GM23338 (cell line): ENCODE data around the gene GALNT6. TPM values are rescaled to one million over a fixed set of nuclear protein-coding genes. Genes with fewer than 3 reads are reported as not detected.
A peak's percentile ranks its signal among the peaks of the same experiment; 100 is the strongest.

Experiments
- ATAC-seq: fragments of 200-7000 bp; cut with Tn5 transposase; 3 replicates; pipeline ENCODE4 v1.9.1; 2020
- DNase-seq: peaks from one replicate; pipeline ENCODE4 v3.0.0-alpha.2; 2015; ENCODE audit warnings: low spot score
- H2AFZ ChIP-seq: fragments of 200-600 bp; sonication (generic); 2 replicates; pipeline ENCODE4 v1.8.0; 2016; ENCODE audit warnings: antibody characterized with exemption, mild to moderate bottlenecking, moderate library complexity
- H3F3A ChIP-seq: fragments of 200-600 bp; sonication (generic); replicated peaks from 2 replicates; pipeline ENCODE4 v1.8.0; 2017; ENCODE audit warnings: antibody characterized with exemption, mixed run types, low read depth
- H3K27ac ChIP-seq: fragments of 200-600 bp; sonication (generic); 2 replicates; pipeline ENCODE4 v1.6.1; 2016; ENCODE audit warnings: low read depth
- H3K27me3 ChIP-seq: fragments of 200-600 bp; sonication (generic); 2 replicates; pipeline ENCODE4 v1.8.0; 2016; ENCODE audit warnings: mild to moderate bottlenecking, mixed run types, moderate library complexity; ENCODE audit not compliant: insufficient read depth
- H3K36me3 ChIP-seq: fragments of 200-600 bp; sonication (generic); 2 replicates; pipeline ENCODE4 v1.8.0; 2016; ENCODE audit warnings: mild to moderate bottlenecking; ENCODE audit not compliant: insufficient read depth
- H3K4me1 ChIP-seq: fragments of 200-600 bp; sonication (generic); 2 replicates; pipeline ENCODE4 v1.8.0; 2016; ENCODE audit warnings: mild to moderate bottlenecking, moderate library complexity; ENCODE audit not compliant: insufficient read depth
- H3K4me2 ChIP-seq: fragments of 200-600 bp; sonication (generic); 2 replicates; pipeline ENCODE4 v1.7.1; 2017; ENCODE audit warnings: mixed run types
- H3K4me3 ChIP-seq: fragments of 200-600 bp; sonication (generic); 2 replicates; pipeline ENCODE4 v1.6.1; 2016; ENCODE audit warnings: mixed run types
- H3K79me2 ChIP-seq: fragments of 200-600 bp; sonication (generic); replicated peaks from 2 replicates; pipeline ENCODE4 v1.8.0; 2017; ENCODE audit warnings: mild to moderate bottlenecking; ENCODE audit not compliant: insufficient read depth
- H3K9me2 ChIP-seq: fragments of 200-600 bp; sonication (generic); 2 replicates; pipeline ENCODE4 v1.8.0; 2017; ENCODE audit not compliant: insufficient read depth
- H4K20me1 ChIP-seq: fragments of 200-600 bp; sonication (generic); replicated peaks from 2 replicates; pipeline ENCODE4 v1.8.0; 2017; ENCODE audit warnings: mild to moderate bottlenecking; ENCODE audit not compliant: insufficient read depth
- H3K27ac Mint-ChIP-seq: 2 replicates; pipeline ENCODE4 v1.8.0; 2020; ENCODE audit warnings: inconsistent platforms, mild to moderate bottlenecking, moderate library complexity, mixed read lengths
- H3K27me3 Mint-ChIP-seq: 3 replicates; pipeline ENCODE4 v1.8.0; 2022; ENCODE audit warnings: low read depth, mild to moderate bottlenecking, moderate library complexity, mixed read lengths, inconsistent platforms; ENCODE audit not compliant: insufficient read depth, poor library complexity
- H3K36me3 Mint-ChIP-seq: 3 replicates; pipeline ENCODE4 v1.8.0; 2021; ENCODE audit warnings: low read depth, mild to moderate bottlenecking, inconsistent platforms, moderate library complexity, mixed read lengths
- H3K4me1 Mint-ChIP-seq: 3 replicates; pipeline ENCODE4 v1.8.0; 2020; ENCODE audit warnings: mild to moderate bottlenecking, inconsistent platforms, mixed read lengths
- H3K4me3 Mint-ChIP-seq: 3 replicates; pipeline ENCODE4 v1.8.0; 2021; ENCODE audit warnings: moderate library complexity, mild to moderate bottlenecking, inconsistent platforms, mixed read lengths
- H3K9me3 Mint-ChIP-seq: 3 replicates; pipeline ENCODE4 v1.8.0; 2020; ENCODE audit warnings: moderate library complexity, mild to moderate bottlenecking, inconsistent platforms, mixed read lengths
- CREB1 ChIP-seq: fragments of 250-450 bp; sonication (Bioruptor Pico); IDR thresholded peaks from 2 replicates; pipeline ENCODE4 v1.5.0; 2020; ENCODE audit warnings: low read depth, mild to moderate bottlenecking, moderate library complexity
- CTCF ChIP-seq, 2 experiments: fragments of 200-600 bp in 1 of 2; sonication (generic) in 1 of 2; conservative IDR thresholded peaks; 2 replicates each; pipeline versions ENCODE4 v1.5.1 to v1.6.1; 2016 to 2017; ENCODE audit warnings: antibody characterized with exemption in 2 of 2, low read depth in 2 of 2, mild to moderate bottlenecking in 2 of 2, moderate library complexity in 1 of 2
- ETS1 ChIP-seq: IDR thresholded peaks from 2 replicates; pipeline ENCODE4 v1.6.1; 2016; ENCODE audit warnings: antibody characterized with exemption
- EZH2 ChIP-seq: fragments of 200-600 bp; sonication (generic); IDR thresholded peaks from one replicate; pipeline ENCODE4 v1.8.0; 2017; ENCODE audit warnings: antibody characterized with exemption, mild to moderate bottlenecking, low read depth; ENCODE audit not compliant: unreplicated experiment
- EZH2phosphoT487 ChIP-seq: fragments of 200-600 bp; sonication (generic); IDR thresholded peaks from one replicate; pipeline ENCODE4 v1.8.1; 2018; ENCODE audit warnings: antibody characterized with exemption; ENCODE audit not compliant: unreplicated experiment
- JUNB ChIP-seq: IDR thresholded peaks from one replicate; pipeline ENCODE4 v1.6.1; 2016; ENCODE audit warnings: antibody characterized with exemption; ENCODE audit not compliant: unreplicated experiment
- POLR2AphosphoS5 ChIP-seq: IDR thresholded peaks from 2 replicates; pipeline ENCODE4 v1.6.1; 2016; ENCODE audit warnings: antibody characterized with exemption, low read depth
- REST ChIP-seq: IDR thresholded peaks from one replicate; pipeline ENCODE4 v1.6.1; 2018; ENCODE audit warnings: antibody characterized with exemption; ENCODE audit not compliant: unreplicated experiment
- ZNF114 ChIP-seq: fragments of 250-450 bp; sonication (Bioruptor Pico); IDR thresholded peaks from 2 replicates; pipeline ENCODE4 v1.5.0; 2020; ENCODE audit warnings: mild to moderate bottlenecking, moderate library complexity
- ZNF331 ChIP-seq: fragments of 250-450 bp; sonication (Bioruptor Pico); IDR thresholded peaks from 2 replicates; pipeline ENCODE4 v1.5.0; 2020; ENCODE audit warnings: low read depth, mild to moderate bottlenecking, moderate library complexity
- polyA plus RNA-seq: library from polyadenylated mRNA; unstranded; fragments of >200 nt; fragmentation: Nextera tagmentation; extraction: Ambion mirVana; gene quantifications from 2 replicates; pipeline ENCODE4 v1.2.1, GENCODE V29; 2016
- total RNA-seq: library from RNA; depleted of rRNA; stranded (reverse); fragments of >200 nt; shearing (Covaris generic); gene quantifications from 2 replicates; pipeline ENCODE4 v1.2.3, GENCODE V29; 2014
- TF ChIP-seq, protein P1 (sequence below): fragments of 250-450 bp; sonication (Bioruptor Pico); IDR thresholded peaks from 2 replicates; pipeline ENCODE4 v1.5.0; 2020; ENCODE audit warnings: mild to moderate bottlenecking, moderate library complexity

Gene GALNT6
- total and polyA plus RNA-seq, 2 experiments from 2014 or later, result 8.1 to 18.6 TPM

- H3K36me3 ChIP-seq, result no peaks in the 10 kb centered on the region
- Mint-ChIP-seq H3K4me3 (no peak overlapping the region), H3K27me3 (no peaks in the 10 kb centered on the region), H3K9me3 (no peaks in the 10 kb centered on the region; the same call in 2 of the 3 replicates), H3K27ac (no peak overlapping the region; the same call in 1 of the 2 replicates), H3K4me1 (peaks cover 24% of the 10 kb centered on the region), H3K36me3 (no peaks in the 10 kb centered on the region)
- H3K9me2 ChIP-seq, result 0 out of 2 replicates have a peak, but pooled peaks cover 2% of the 10 kb centered on the region
- no peaks in the 10 kb centered on the region for H3K27me3 ChIP-seq
- H3K4me3 ChIP-seq, result no peak overlapping the region
- H3K4me2 ChIP-seq, result no peak overlapping the region
- H4K20me1 ChIP-seq, result no peaks in the 10 kb centered on the region
- H3F3A ChIP-seq, result 0 out of 2 replicates have a peak, but pooled peaks cover 4% of the 10 kb centered on the region
- no peaks in the 10 kb centered on the region for H3K79me2 ChIP-seq
- peaks cover 19% of the 10 kb centered on the region for H3K4me1 ChIP-seq
- ATAC-seq, result peak; percentile 41
- no peak for DNase-seq
- H3K27ac ChIP-seq, result peak overlapping the region; percentile 33; the same call in 1 of the 2 replicates
- TF ChIP-seq ETS1 (no peak), ZNF114 (CRISPR knock-in tag) (no peak), ZNF331 (no peak), CREB1 (CRISPR knock-in tag) (no peak), REST (no peak), CTCF (conservative IDR thresholded peaks at IDR 0.05; ENCODE audit: low read depth in 2 of 2) (no peak), POLR2AphosphoS5 (no peak), JUNB (no peak), EZH2 (no peak), EZH2phosphoT487 (no peak)
- TF ChIP-seq, protein P1, sequence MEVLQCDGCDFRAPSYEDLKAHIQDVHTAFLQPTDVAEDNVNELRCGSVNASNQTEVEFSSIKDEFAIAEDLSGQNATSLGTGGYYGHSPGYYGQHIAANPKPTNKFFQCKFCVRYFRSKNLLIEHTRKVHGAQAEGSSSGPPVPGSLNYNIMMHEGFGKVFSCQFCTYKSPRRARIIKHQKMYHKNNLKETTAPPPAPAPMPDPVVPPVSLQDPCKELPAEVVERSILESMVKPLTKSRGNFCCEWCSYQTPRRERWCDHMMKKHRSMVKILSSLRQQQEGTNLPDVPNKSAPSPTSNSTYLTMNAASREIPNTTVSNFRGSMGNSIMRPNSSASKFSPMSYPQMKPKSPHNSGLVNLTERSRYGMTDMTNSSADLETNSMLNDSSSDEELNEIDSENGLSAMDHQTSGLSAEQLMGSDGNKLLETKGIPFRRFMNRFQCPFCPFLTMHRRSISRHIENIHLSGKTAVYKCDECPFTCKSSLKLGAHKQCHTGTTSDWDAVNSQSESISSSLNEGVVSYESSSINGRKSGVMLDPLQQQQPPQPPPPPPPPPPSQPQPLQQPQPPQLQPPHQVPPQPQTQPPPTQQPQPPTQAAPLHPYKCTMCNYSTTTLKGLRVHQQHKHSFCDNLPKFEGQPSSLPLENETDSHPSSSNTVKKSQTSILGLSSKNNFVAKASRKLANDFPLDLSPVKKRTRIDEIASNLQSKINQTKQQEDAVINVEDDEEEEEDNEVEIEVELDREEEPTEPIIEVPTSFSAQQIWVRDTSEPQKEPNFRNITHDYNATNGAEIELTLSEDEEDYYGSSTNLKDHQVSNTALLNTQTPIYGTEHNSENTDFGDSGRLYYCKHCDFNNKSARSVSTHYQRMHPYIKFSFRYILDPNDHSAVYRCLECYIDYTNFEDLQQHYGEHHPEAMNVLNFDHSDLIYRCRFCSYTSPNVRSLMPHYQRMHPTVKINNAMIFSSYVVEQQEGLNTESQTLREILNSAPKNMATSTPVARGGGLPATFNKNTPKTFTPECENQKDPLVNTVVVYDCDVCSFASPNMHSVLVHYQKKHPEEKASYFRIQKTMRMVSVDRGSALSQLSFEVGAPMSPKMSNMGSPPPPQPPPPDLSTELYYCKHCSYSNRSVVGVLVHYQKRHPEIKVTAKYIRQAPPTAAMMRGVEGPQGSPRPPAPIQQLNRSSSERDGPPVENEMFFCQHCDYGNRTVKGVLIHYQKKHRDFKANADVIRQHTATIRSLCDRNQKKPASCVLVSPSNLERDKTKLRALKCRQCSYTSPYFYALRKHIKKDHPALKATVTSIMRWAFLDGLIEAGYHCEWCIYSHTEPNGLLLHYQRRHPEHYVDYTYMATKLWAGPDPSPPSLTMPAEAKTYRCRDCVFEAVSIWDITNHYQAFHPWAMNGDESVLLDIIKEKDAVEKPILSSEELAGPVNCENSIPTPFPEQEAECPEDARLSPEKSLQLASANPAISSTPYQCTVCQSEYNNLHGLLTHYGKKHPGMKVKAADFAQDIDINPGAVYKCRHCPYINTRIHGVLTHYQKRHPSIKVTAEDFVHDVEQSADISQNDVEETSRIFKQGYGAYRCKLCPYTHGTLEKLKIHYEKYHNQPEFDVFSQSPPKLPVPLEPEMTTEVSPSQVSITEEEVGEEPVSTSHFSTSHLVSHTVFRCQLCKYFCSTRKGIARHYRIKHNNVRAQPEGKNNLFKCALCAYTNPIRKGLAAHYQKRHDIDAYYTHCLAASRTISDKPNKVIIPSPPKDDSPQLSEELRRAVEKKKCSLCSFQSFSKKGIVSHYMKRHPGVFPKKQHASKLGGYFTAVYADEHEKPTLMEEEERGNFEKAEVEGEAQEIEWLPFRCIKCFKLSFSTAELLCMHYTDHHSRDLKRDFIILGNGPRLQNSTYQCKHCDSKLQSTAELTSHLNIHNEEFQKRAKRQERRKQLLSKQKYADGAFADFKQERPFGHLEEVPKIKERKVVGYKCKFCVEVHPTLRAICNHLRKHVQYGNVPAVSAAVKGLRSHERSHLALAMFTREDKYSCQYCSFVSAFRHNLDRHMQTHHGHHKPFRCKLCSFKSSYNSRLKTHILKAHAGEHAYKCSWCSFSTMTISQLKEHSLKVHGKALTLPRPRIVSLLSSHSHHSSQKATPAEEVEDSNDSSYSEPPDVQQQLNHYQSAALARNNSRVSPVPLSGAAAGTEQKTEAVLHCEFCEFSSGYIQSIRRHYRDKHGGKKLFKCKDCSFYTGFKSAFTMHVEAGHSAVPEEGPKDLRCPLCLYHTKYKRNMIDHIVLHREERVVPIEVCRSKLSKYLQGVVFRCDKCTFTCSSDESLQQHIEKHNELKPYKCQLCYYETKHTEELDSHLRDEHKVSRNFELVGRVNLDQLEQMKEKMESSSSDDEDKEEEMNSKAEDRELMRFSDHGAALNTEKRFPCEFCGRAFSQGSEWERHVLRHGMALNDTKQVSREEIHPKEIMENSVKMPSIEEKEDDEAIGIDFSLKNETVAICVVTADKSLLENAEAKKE, result no peak
- H2AFZ ChIP-seq, result no peak overlapping the region
Observed at GRCh38 chr12:51320311-51320694, 70.9 kb downstream of the GALNT6 start.
